Breast epithelium (tissue), 4 donors: ENCODE data around the gene DUSP23. TPM values are rescaled to one million over a fixed set of nuclear protein-coding genes. Genes with fewer than 3 reads are reported as not detected.

Experiments used
- DNase-seq, 2 donors: peaks; one replicate each; pipeline ENCODE4 v3.0.0-alpha.2; 2019; ENCODE audit warnings: low spot score in 2 of 2
- H3K27ac ChIP-seq, 2 donors: fragments of 200-600 bp; sonication (generic) in 1 of 2; one replicate each; pipeline ENCODE4 v1.5.1; 2016 to 2019; ENCODE audit warnings: mild to moderate bottlenecking in 1 of 2
- H3K27me3 ChIP-seq, 2 donors: fragments of 200-600 bp; sonication (generic) in 1 of 2; one replicate each; pipeline versions ENCODE4 v1.5.1 to v1.6.0; 2017 to 2019; ENCODE audit warnings: control low read depth in 1 of 2, mild to moderate bottlenecking in 1 of 2
- H3K36me3 ChIP-seq: fragments of 200-600 bp; one replicate; pipeline ENCODE4 v1.5.1; 2019
- H3K4me1 ChIP-seq, 2 donors: fragments of 200-600 bp; sonication (generic); one replicate each; pipeline ENCODE4 v1.5.1; 2016 to 2019; ENCODE audit warnings: control low read depth in 1 of 2
- H3K4me3 ChIP-seq, 3 donors: fragments of 200-600 bp; sonication (generic); 1 replicate in 2 of 3; 2 replicates in 1 of 3; pipeline ENCODE4 v1.5.1; 2016 to 2019; ENCODE audit warnings: mild to moderate bottlenecking in 3 of 3, moderate library complexity in 2 of 3
- H3K9me3 ChIP-seq, 2 donors: fragments of 200-600 bp; sonication (generic) in 1 of 2; one replicate each; pipeline ENCODE4 v1.5.1; 2016 to 2019; ENCODE audit warnings: control low read depth in 1 of 2
- CTCF ChIP-seq, 3 donors: fragments of 450-650 bp; IDR thresholded peaks; one replicate each; pipeline ENCODE4 v1.5.1; 2016 to 2017; ENCODE audit warnings: antibody characterized with exemption in 3 of 3, mild to moderate bottlenecking in 3 of 3, moderate library complexity in 3 of 3
- POLR2A ChIP-seq: fragments of 450-650 bp; IDR thresholded peaks from one replicate; pipeline ENCODE4 v1.6.1; 2016; ENCODE audit warnings: antibody characterized with exemption, mild to moderate bottlenecking, moderate library complexity
- POLR2AphosphoS5 ChIP-seq, 3 donors: sonication (generic); formaldehyde crosslinking; IDR thresholded peaks; one replicate each; pipeline ENCODE4 v1.6.1; 2017; ENCODE audit warnings: antibody characterized with exemption in 3 of 3
- intact Hi-C: fragments of 100-400 bp; cut with DNase I; formaldehyde crosslinking; loops from one replicate; pipeline ENCODE4 v1.15.1; 2023; ENCODE audit warnings: low total_unique reads
- total RNA-seq, 3 donors: library from RNA; depleted of rRNA; stranded (reverse); fragments of >200 nt; gene quantifications; one replicate each; pipeline ENCODE4 v1.1.0, GENCODE V29; 2016

The DUSP23 gene
- total RNA-seq, 3 donors from 2014 or later, result 92.7 to 187 (median 147) TPM

GRCh38 chr1:159753386-159753785 lies 27.4 kb upstream of the DUSP23 start:
- intact Hi-C loops, result no loop called here
- H3K9me3 ChIP-seq, result no peaks in the 10 kb centered on the region
- peak overlapping the region; percentile 75 to 90 for H3K27ac ChIP-seq
- TF ChIP-seq POLR2A (no peak), CTCF (IDR thresholded peaks at IDR 0.05) (no peak), POLR2AphosphoS5 (IDR thresholded peaks at IDR 0.05) (no peak)
- H3K36me3 ChIP-seq, result no peaks in the 10 kb centered on the region
- H3K4me1 ChIP-seq, result peaks cover 0 to 7% of the 10 kb centered on the region in 2 donors
- H3K27me3 ChIP-seq, result no peaks in the 10 kb centered on the region
- no peak overlapping the region for H3K4me3 ChIP-seq
- DNase-seq, result no peak

- Histone ChIP-seq H3K27me3 (no peaks in the 10 kb centered on the region), H3K4me1 (peaks cover 0 to 7% of the 10 kb centered on the region in 2 donors), H3K4me3 (no peak overlapping the region), H3K9me3 (no peaks in the 10 kb centered on the region), H3K27ac (no peak overlapping the region), H3K36me3 (no peaks in the 10 kb centered on the region)
- TF ChIP-seq POLR2AphosphoS5 (IDR thresholded peaks at IDR 0.05), result no peak
- no peak for TF ChIP-seq CTCF (IDR thresholded peaks at IDR 0.05)
- TF ChIP-seq POLR2A, result no peak
- intact Hi-C loops, result no loop called here
- no peak for DNase-seq
These were observed 25.2 kb upstream of the DUSP23 start for GRCh38 chr1:159755451-159756007.

GRCh38 chr1:159756397-159756796 lies 24.4 kb upstream of the DUSP23 start:
- Histone ChIP-seq H3K4me3 (no peak overlapping the region), H3K4me1 (peaks cover 0 to 7% of the 10 kb centered on the region in 2 donors), H3K27me3 (no peaks in the 10 kb centered on the region), H3K36me3 (no peaks in the 10 kb centered on the region), H3K9me3 (no peaks in the 10 kb centered on the region), H3K27ac (peak overlapping the region in 1 of 2 donors; percentile 46)
- intact Hi-C loops, result no loop called here
- no peak for TF ChIP-seq CTCF (IDR thresholded peaks at IDR 0.05)
- TF ChIP-seq POLR2AphosphoS5 (IDR thresholded peaks at IDR 0.05), result no peak
- TF ChIP-seq POLR2A, result no peak
- no peak for DNase-seq

- Histone ChIP-seq H3K27ac (no peak overlapping the region), H3K4me1 (no peaks in the 10 kb centered on the region), H3K4me3 (no peak overlapping the region), H3K27me3 (no peaks in the 10 kb centered on the region), H3K36me3 (no peaks in the 10 kb centered on the region), H3K9me3 (no peaks in the 10 kb centered on the region)
- no peak for DNase-seq
- intact Hi-C loops, result no loop called here
- TF ChIP-seq POLR2A, result no peak
- no peak for TF ChIP-seq POLR2AphosphoS5 (IDR thresholded peaks at IDR 0.05)
- no peak for TF ChIP-seq CTCF (IDR thresholded peaks at IDR 0.05)
These were observed 17.1 kb upstream of the DUSP23 start for GRCh38 chr1:159763686-159764085.

GRCh38 chr1:159765806-159766205 lies 15.0 kb upstream of the DUSP23 start:
- TF ChIP-seq POLR2A (no peak), POLR2AphosphoS5 (IDR thresholded peaks at IDR 0.05) (no peak), CTCF (IDR thresholded peaks at IDR 0.05) (no peak)
- DNase-seq, result no peak
- Histone ChIP-seq H3K9me3 (no peaks in the 10 kb centered on the region), H3K4me1 (no peaks in the 10 kb centered on the region), H3K27ac (no peak overlapping the region), H3K27me3 (no peaks in the 10 kb centered on the region), H3K4me3 (no peak overlapping the region), H3K36me3 (no peaks in the 10 kb centered on the region)
- intact Hi-C loops, result no loop called here
